HEK293 (cell line): ENCODE measurements around the gene CAMK2D.

Experiments
- CTCF ChIA-PET: fragments of 350-600 bp; formaldehyde crosslinking; extraction: SDS; loops from one replicate; lab custom pipeline; 2021; ENCODE audit warnings: antibody characterized with exemption; lab: Yijun Ruan, JAX
- POLR2A ChIA-PET: fragments of 300-600 bp; formaldehyde crosslinking; extraction: SDS; loops from one replicate; lab custom pipeline; 2020; ENCODE audit warnings: antibody characterized with exemption, inconsistent platforms; lab: Yijun Ruan, JAX
- H3K27ac ChIP-seq: fragments of 200-500 bp; sonication (Bioruptor generic); 2 replicates; pipeline ENCODE4 v1.5.1; 2014; ENCODE audit warnings: low read depth, low read length, control low read depth, inconsistent platforms; ENCODE audit errors: extremely low read depth
- H3K36me3 ChIP-seq, 2 experiments: fragments of 200-500 bp in 1 of 2; sonication (Bioruptor generic) in 1 of 2; 1 replicate in 1 of 2; 2 replicates in 1 of 2; pipeline ENCODE4 v1.5.1; 2014 to 2017; ENCODE audit warnings: inconsistent platforms in 2 of 2, low read length in 2 of 2; ENCODE audit not compliant: control insufficient read depth in 2 of 2, insufficient read depth in 1 of 2
- H3K4me1 ChIP-seq: fragments of 200-500 bp; sonication (Bioruptor generic); 2 replicates; pipeline ENCODE4 v1.5.1; 2014; ENCODE audit warnings: mild to moderate bottlenecking, low read length, inconsistent platforms; ENCODE audit not compliant: control insufficient read depth, insufficient read depth
- H3K4me3 ChIP-seq: 2 replicates; pipeline ENCODE4 v1.5.1; 2011; ENCODE audit warnings: low read depth, mild to moderate bottlenecking, control low read depth, low read length, moderate library complexity
- H3K9me3 ChIP-seq: fragments of 200-500 bp; sonication (Bioruptor generic); 2 replicates; pipeline ENCODE4 v1.5.1; 2014; ENCODE audit warnings: low read depth, low read length, inconsistent platforms; ENCODE audit not compliant: control insufficient read depth, insufficient read depth
- BCL6B ChIP-seq: fragments of 450-650 bp; formaldehyde crosslinking; IDR thresholded peaks from 2 replicates; pipeline ENCODE4 v1.5.1; 2017; ENCODE audit warnings: missing biosample characterization, missing genetic modification characterization
- HOXA7 ChIP-seq: sonication (generic); formaldehyde crosslinking; IDR thresholded peaks from 2 replicates; pipeline ENCODE4 v1.8.1; 2022; ENCODE audit warnings: missing genetic modification reagents, borderline replicate concordance
- MEIS1 ChIP-seq: sonication (generic); formaldehyde crosslinking; IDR thresholded peaks from 2 replicates; pipeline ENCODE4 v1.8.1; 2022; ENCODE audit warnings: missing genetic modification reagents, mild to moderate bottlenecking, borderline replicate concordance
- OSR2 ChIP-seq: fragments of 450-650 bp; formaldehyde crosslinking; IDR thresholded peaks from 2 replicates; pipeline ENCODE4 v1.5.1; 2016; ENCODE audit warnings: missing biosample characterization, missing genetic modification characterization
- SCRT2 ChIP-seq: fragments of 450-650 bp; formaldehyde crosslinking; IDR thresholded peaks from 2 replicates; pipeline ENCODE4 v1.5.1; 2016; ENCODE audit warnings: missing biosample characterization, missing genetic modification characterization
- SP2 ChIP-seq: fragments of 450-650 bp; formaldehyde crosslinking; IDR thresholded peaks from 2 replicates; pipeline ENCODE4 v1.5.1; 2016; ENCODE audit warnings: missing biosample characterization, missing genetic modification characterization
- ZBTB7A ChIP-seq: fragments of 450-650 bp; formaldehyde crosslinking; IDR thresholded peaks from 2 replicates; pipeline ENCODE4 v1.5.1; 2016; ENCODE audit warnings: low read depth, missing biosample characterization, missing genetic modification characterization
- ZEB2 ChIP-seq: fragments of 450-650 bp; formaldehyde crosslinking; IDR thresholded peaks from 2 replicates; pipeline ENCODE4 v1.5.1; 2016; ENCODE audit warnings: missing biosample characterization, missing genetic modification characterization
- ZNF132 ChIP-seq: fragments of 450-650 bp; formaldehyde crosslinking; IDR thresholded peaks from 2 replicates; pipeline ENCODE4 v1.5.1; 2017; ENCODE audit warnings: missing biosample characterization, missing genetic modification characterization, borderline replicate concordance
- ZNF138 ChIP-seq: fragments of 450-650 bp; formaldehyde crosslinking; IDR thresholded peaks from 2 replicates; pipeline ENCODE4 v1.5.1; 2016; ENCODE audit warnings: missing biosample characterization, missing genetic modification characterization, borderline replicate concordance
- ZNF18 ChIP-seq: fragments of 450-650 bp; formaldehyde crosslinking; IDR thresholded peaks from 2 replicates; pipeline ENCODE4 v1.5.1; 2016; ENCODE audit warnings: missing biosample characterization, missing genetic modification characterization
- ZNF19 ChIP-seq: fragments of 450-650 bp; formaldehyde crosslinking; IDR thresholded peaks from 2 replicates; pipeline ENCODE4; 2016; ENCODE audit warnings: missing biosample characterization, missing genetic modification characterization, low read depth
- ZNF324 ChIP-seq: fragments of 450-650 bp; formaldehyde crosslinking; IDR thresholded peaks from 2 replicates; pipeline ENCODE4 v1.5.1; 2016; ENCODE audit warnings: missing biosample characterization, missing genetic modification characterization
- ZNF416 ChIP-seq: fragments of 450-650 bp; formaldehyde crosslinking; IDR thresholded peaks from 2 replicates; pipeline ENCODE4 v1.5.1; 2016; ENCODE audit warnings: missing biosample characterization, missing genetic modification characterization
- ZNF433 ChIP-seq: fragments of 450-650 bp; formaldehyde crosslinking; IDR thresholded peaks from 2 replicates; pipeline ENCODE4 v1.5.1; 2016; ENCODE audit warnings: missing biosample characterization, missing genetic modification characterization, low read depth
- ZNF473 ChIP-seq: fragments of 450-650 bp; formaldehyde crosslinking; IDR thresholded peaks from 2 replicates; pipeline ENCODE4 v1.5.1; 2017; ENCODE audit warnings: missing biosample characterization, missing genetic modification characterization
- ZNF488 ChIP-seq: fragments of 450-650 bp; formaldehyde crosslinking; IDR thresholded peaks from 2 replicates; pipeline ENCODE4 v1.5.1; 2016; ENCODE audit warnings: missing biosample characterization, missing genetic modification characterization
- ZNF600 ChIP-seq: fragments of 450-650 bp; formaldehyde crosslinking; IDR thresholded peaks from 2 replicates; pipeline ENCODE4 v1.5.1; 2016; ENCODE audit warnings: missing biosample characterization, missing genetic modification characterization
- ZNF621 ChIP-seq: fragments of 450-650 bp; formaldehyde crosslinking; IDR thresholded peaks from 2 replicates; pipeline ENCODE4 v1.5.1; 2017; ENCODE audit warnings: missing biosample characterization, missing genetic modification characterization
- ZNF645 ChIP-seq: fragments of 450-650 bp; formaldehyde crosslinking; IDR thresholded peaks from 2 replicates; pipeline ENCODE4; 2016; ENCODE audit warnings: missing biosample characterization, missing genetic modification characterization
- ZNF658 ChIP-seq: fragments of 450-650 bp; formaldehyde crosslinking; IDR thresholded peaks from 2 replicates; pipeline ENCODE4; 2016; ENCODE audit warnings: missing biosample characterization, missing genetic modification characterization
- ZNF660 ChIP-seq: fragments of 450-650 bp; IDR thresholded peaks from 2 replicates; pipeline ENCODE4 v1.5.1; 2018; ENCODE audit warnings: missing biosample characterization, mild to moderate bottlenecking, missing genetic modification characterization
- ZNF776 ChIP-seq: fragments of 450-650 bp; formaldehyde crosslinking; IDR thresholded peaks from 2 replicates; pipeline ENCODE4 v1.5.0; 2017; ENCODE audit warnings: missing biosample characterization, missing genetic modification characterization, borderline replicate concordance
- ZNF785 ChIP-seq: fragments of 450-650 bp; formaldehyde crosslinking; IDR thresholded peaks from 2 replicates; pipeline ENCODE4 v1.5.1; 2016; ENCODE audit warnings: missing biosample characterization, missing genetic modification characterization
- ZSCAN23 ChIP-seq: fragments of 450-650 bp; formaldehyde crosslinking; IDR thresholded peaks from 2 replicates; pipeline ENCODE4 v1.5.1; 2016; ENCODE audit warnings: missing biosample characterization, missing genetic modification characterization
- TF ChIP-seq, protein P1 (sequence below): IDR thresholded peaks from 2 replicates; pipeline ENCODE4 v1.6.1; 2011; ENCODE audit warnings: mild to moderate bottlenecking, low read depth, low read length, borderline replicate concordance
- TF ChIP-seq, protein P2 (sequence below): fragments of 450-650 bp; formaldehyde crosslinking; IDR thresholded peaks from 2 replicates; pipeline ENCODE4 v1.5.1; 2016; ENCODE audit warnings: missing biosample characterization, missing genetic modification characterization, low read depth
- TF ChIP-seq, protein P3 (sequence below): fragments of 450-650 bp; formaldehyde crosslinking; IDR thresholded peaks from 2 replicates; pipeline ENCODE4 v1.5.1; 2016; ENCODE audit warnings: missing biosample characterization, missing genetic modification characterization

The CAMK2D gene

GRCh38 chr4:113738251-113738650 is 23.3 kb downstream of the CAMK2D start:
- POLR2A ChIA-PET, result no interaction called here
- H3K9me3 ChIP-seq, result no peaks in the 10 kb centered on the region
- no peak overlapping the region for H3K4me3 ChIP-seq
- CTCF ChIA-PET, result no interaction called here
- no peaks in the 10 kb centered on the region; a peak in 1 of 3 replicates for H3K36me3 ChIP-seq
- no peak overlapping the region for H3K27ac ChIP-seq
- TF ChIP-seq ZNF645 (no peak), ZSCAN23 (tag by site-specific recombination) (no peak), ZNF138 (tag by site-specific recombination) (no peak), ZEB2 (no peak), MEIS1 (CRISPR knock-in tag) (no peak), ZNF18 (tag by site-specific recombination) (no peak), ZNF785 (no peak), SP2 (tag by site-specific recombination) (no peak), ZNF776 (no peak), ZBTB7A (tag by site-specific recombination) (no peak), ZNF132 (tag by site-specific recombination) (no peak), ZNF658 (tag by site-specific recombination) (no peak), ZNF324 (tag by site-specific recombination) (no peak)
- H3K4me1 ChIP-seq, result no peaks in the 10 kb centered on the region

DNA sequence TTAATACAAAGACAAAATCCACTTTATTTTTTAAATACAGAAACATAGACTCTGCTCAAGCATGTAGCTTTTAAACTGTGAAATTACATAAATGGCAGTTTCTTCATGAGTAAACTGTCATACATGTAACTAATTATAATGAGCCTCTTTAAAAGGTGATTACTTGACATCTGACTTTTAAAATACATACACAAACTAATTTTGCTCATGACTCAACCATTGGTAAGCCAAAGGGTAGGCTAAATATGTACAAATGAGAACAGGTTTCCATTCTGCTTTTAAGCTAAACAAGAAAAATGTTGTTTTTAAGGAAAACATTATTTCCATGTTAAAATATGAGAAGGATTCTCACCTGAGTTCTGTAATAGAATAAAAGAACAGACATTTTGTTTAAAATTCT is 27.9 kb downstream of the CAMK2D start:
- Histone ChIP-seq H3K4me3 (no peak overlapping the region), H3K36me3 (no peaks in the 10 kb centered on the region; a peak in 1 of 3 replicates), H3K4me1 (no peaks in the 10 kb centered on the region), H3K27ac (no peak overlapping the region), H3K9me3 (no peaks in the 10 kb centered on the region)
- CTCF ChIA-PET, result interaction anchor here (0.7 to 1.0 kb wide), 2 partner anchors 44 to 89 kb away, joined by 3 to 4 read pairs; no protein-coding TSS in a partner anchor
- POLR2A ChIA-PET, result interaction anchor here (0.6 kb wide), 1 partner anchor 770 kb away, joined by 4 read pairs; no protein-coding TSS in a partner anchor
- TF ChIP-seq ZNF19 (no peak), ZNF660 (tag by site-specific recombination) (no peak), ZNF621 (no peak), ZNF416 (tag by site-specific recombination) (no peak), ZNF488 (tag by site-specific recombination) (no peak), ZNF433 (no peak), HOXA7 (CRISPR knock-in tag) (no peak), SCRT2 (tag by site-specific recombination) (no peak), BCL6B (tag by site-specific recombination) (no peak), ZNF600 (tag by site-specific recombination) (no peak), ZNF473 (no peak), OSR2 (tag by site-specific recombination) (no peak)
- TF ChIP-seq, protein P1, sequence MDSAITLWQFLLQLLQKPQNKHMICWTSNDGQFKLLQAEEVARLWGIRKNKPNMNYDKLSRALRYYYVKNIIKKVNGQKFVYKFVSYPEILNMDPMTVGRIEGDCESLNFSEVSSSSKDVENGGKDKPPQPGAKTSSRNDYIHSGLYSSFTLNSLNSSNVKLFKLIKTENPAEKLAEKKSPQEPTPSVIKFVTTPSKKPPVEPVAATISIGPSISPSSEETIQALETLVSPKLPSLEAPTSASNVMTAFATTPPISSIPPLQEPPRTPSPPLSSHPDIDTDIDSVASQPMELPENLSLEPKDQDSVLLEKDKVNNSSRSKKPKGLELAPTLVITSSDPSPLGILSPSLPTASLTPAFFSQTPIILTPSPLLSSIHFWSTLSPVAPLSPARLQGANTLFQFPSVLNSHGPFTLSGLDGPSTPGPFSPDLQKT, result no peak
- TF ChIP-seq, protein P2, sequence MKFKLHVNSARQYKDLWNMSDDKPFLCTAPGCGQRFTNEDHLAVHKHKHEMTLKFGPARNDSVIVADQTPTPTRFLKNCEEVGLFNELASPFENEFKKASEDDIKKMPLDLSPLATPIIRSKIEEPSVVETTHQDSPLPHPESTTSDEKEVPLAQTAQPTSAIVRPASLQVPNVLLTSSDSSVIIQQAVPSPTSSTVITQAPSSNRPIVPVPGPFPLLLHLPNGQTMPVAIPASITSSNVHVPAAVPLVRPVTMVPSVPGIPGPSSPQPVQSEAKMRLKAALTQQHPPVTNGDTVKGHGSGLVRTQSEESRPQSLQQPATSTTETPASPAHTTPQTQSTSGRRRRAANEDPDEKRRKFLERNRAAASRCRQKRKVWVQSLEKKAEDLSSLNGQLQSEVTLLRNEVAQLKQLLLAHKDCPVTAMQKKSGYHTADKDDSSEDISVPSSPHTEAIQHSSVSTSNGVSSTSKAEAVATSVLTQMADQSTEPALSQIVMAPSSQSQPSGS (tag by site-specific recombination), result no peak
- TF ChIP-seq, protein P3, sequence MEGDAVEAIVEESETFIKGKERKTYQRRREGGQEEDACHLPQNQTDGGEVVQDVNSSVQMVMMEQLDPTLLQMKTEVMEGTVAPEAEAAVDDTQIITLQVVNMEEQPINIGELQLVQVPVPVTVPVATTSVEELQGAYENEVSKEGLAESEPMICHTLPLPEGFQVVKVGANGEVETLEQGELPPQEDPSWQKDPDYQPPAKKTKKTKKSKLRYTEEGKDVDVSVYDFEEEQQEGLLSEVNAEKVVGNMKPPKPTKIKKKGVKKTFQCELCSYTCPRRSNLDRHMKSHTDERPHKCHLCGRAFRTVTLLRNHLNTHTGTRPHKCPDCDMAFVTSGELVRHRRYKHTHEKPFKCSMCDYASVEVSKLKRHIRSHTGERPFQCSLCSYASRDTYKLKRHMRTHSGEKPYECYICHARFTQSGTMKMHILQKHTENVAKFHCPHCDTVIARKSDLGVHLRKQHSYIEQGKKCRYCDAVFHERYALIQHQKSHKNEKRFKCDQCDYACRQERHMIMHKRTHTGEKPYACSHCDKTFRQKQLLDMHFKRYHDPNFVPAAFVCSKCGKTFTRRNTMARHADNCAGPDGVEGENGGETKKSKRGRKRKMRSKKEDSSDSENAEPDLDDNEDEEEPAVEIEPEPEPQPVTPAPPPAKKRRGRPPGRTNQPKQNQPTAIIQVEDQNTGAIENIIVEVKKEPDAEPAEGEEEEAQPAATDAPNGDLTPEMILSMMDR (tag by site-specific recombination), result no peak
